Neutrophil (primary cell): ENCODE results near the gene TRDN.

ENCODE experiments used
- H3K27ac ChIP-seq: fragments of 200-600 bp; sonication (generic); 2 replicates; pipeline ENCODE4 v1.5.1; 2016; ENCODE audit warnings: mild to moderate bottlenecking, moderate library complexity
- H3K27me3 ChIP-seq: fragments of 200-600 bp; sonication (generic); 2 replicates; pipeline ENCODE4 v1.6.0; 2016; ENCODE audit warnings: mild to moderate bottlenecking
- H3K36me3 ChIP-seq: fragments of 200-600 bp; sonication (generic); 2 replicates; pipeline ENCODE4 v1.5.1; 2017
- H3K4me1 ChIP-seq, 2 experiments: fragments of 200-600 bp in 1 of 2; sonication (generic) in 1 of 2; 1 replicate in 1 of 2; 2 replicates in 1 of 2; pipeline versions ENCODE4 v1.5.1 to v1.6.1; 2013 to 2016; ENCODE audit warnings: low read depth in 1 of 2, low read length in 1 of 2, mild to moderate bottlenecking in 1 of 2, moderate library complexity in 1 of 2; ENCODE audit not compliant: control insufficient read depth in 1 of 2, insufficient read depth in 1 of 2
- H3K4me3 ChIP-seq, 2 experiments: fragments of 200-600 bp in 1 of 2; sonication (generic) in 1 of 2; 1 replicate in 1 of 2; 2 replicates in 1 of 2; pipeline ENCODE4 v1.5.1; 2013 to 2016; ENCODE audit warnings: low read depth in 1 of 2, low read length in 1 of 2, mild to moderate bottlenecking in 1 of 2, moderate library complexity in 1 of 2
- H3K9me3 ChIP-seq: fragments of 200-600 bp; sonication (generic); 2 replicates; pipeline ENCODE4 v1.5.1; 2016
- TF ChIP-seq, protein P1 (sequence below): fragments of 200-600 bp; sonication (generic); IDR thresholded peaks from 2 replicates; pipeline ENCODE4 v1.5.1; 2016; ENCODE audit warnings: antibody characterized with exemption

TRDN gene

DNA sequence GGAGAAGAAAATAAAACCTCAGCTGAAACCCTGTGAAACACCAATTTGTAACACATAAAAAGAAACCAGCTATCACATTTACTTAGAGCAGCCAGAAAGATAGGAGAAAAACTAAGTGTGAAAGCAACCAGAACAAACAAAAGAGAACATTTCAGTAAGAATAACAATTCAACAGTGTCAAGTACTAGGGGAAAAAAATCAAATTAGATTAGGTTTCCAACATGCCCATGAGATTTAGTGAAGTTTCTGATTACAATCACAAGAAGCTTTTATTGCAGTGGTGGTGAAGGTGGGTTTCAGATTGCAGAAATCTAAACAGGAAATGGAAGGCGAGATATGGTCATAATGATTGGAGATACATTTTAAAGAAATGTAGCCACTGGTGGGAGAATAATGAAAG, 22.1 kb upstream of the TRDN start:
- Histone ChIP-seq H3K4me1 (no peaks in the 10 kb centered on the region), H3K9me3 (no peaks in the 10 kb centered on the region), H3K4me3 (no peak overlapping the region), H3K36me3 (no peaks in the 10 kb centered on the region), H3K27me3 (no peaks in the 10 kb centered on the region), H3K27ac (no peak overlapping the region)
- TF ChIP-seq, protein P1, sequence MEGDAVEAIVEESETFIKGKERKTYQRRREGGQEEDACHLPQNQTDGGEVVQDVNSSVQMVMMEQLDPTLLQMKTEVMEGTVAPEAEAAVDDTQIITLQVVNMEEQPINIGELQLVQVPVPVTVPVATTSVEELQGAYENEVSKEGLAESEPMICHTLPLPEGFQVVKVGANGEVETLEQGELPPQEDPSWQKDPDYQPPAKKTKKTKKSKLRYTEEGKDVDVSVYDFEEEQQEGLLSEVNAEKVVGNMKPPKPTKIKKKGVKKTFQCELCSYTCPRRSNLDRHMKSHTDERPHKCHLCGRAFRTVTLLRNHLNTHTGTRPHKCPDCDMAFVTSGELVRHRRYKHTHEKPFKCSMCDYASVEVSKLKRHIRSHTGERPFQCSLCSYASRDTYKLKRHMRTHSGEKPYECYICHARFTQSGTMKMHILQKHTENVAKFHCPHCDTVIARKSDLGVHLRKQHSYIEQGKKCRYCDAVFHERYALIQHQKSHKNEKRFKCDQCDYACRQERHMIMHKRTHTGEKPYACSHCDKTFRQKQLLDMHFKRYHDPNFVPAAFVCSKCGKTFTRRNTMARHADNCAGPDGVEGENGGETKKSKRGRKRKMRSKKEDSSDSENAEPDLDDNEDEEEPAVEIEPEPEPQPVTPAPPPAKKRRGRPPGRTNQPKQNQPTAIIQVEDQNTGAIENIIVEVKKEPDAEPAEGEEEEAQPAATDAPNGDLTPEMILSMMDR, result no peak

DNA sequence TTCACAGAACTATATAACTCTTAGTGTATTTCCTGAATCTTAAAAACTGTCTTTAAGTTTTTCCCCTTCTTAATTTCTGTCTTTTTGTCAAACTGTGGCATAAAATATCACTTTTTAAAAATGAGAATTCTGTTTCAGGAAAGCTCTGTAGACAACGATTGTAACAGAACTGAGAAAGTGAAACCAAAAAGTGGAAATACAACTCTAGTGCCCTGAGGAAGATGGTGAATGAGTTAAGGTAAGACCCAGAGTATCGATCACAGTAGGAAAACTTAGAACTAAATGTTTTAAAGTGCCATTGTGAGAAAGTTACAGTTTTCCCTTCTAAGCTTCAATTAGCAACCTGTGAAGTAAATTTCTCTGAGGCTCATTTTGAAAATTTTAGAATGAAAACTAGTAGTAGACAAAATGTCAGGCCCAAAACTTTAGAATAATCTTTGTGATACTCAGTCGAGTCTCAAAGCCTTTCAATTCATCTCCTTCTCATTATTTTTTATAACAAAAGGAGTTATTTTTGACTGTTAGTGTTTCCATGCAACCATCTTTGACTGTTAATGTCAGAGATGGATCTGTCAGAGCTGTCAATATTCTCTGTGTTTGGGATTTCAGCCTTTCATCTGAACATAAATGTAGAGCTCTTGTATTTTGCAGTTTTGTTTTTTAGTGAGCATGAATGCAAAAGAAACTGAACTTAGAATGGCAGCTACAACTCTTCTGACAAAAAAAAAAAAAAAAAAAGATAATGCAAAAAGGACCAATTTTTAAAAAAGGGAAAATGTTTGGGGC, 19.0 kb upstream of the TRDN start:
- TF ChIP-seq, protein P1, result no peak
- Histone ChIP-seq H3K27me3 (no peaks in the 10 kb centered on the region), H3K36me3 (no peaks in the 10 kb centered on the region), H3K9me3 (no peaks in the 10 kb centered on the region), H3K4me1 (no peaks in the 10 kb centered on the region), H3K27ac (no peak overlapping the region), H3K4me3 (no peak overlapping the region)

DNA sequence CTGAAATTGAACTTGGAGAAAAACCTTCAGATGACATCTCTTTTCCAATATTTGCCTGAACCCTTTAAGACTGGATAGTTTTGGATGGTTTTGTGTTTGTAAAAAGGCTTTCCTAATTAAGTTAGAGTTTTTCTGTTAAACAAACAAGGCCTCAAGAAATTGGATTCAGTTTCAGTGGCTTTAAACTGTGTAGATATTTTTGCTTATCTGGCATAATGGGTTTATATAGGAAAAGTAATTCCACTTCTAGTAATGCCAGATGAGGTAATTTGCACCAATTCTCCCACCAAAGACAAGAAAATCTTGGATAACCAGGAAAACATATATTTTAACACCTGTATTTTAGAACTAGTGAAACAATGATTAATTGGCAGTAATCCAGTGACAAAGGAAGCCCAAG, 12.0 kb upstream of the TRDN start:
- TF ChIP-seq, protein P1, result no peak
- H3K27me3 ChIP-seq, result no peaks in the 10 kb centered on the region
- no peak overlapping the region for H3K27ac ChIP-seq
- no peak overlapping the region for H3K4me3 ChIP-seq
- no peaks in the 10 kb centered on the region for H3K36me3 ChIP-seq
- no peaks in the 10 kb centered on the region for H3K4me1 ChIP-seq
- H3K9me3 ChIP-seq, result no peaks in the 10 kb centered on the region

DNA sequence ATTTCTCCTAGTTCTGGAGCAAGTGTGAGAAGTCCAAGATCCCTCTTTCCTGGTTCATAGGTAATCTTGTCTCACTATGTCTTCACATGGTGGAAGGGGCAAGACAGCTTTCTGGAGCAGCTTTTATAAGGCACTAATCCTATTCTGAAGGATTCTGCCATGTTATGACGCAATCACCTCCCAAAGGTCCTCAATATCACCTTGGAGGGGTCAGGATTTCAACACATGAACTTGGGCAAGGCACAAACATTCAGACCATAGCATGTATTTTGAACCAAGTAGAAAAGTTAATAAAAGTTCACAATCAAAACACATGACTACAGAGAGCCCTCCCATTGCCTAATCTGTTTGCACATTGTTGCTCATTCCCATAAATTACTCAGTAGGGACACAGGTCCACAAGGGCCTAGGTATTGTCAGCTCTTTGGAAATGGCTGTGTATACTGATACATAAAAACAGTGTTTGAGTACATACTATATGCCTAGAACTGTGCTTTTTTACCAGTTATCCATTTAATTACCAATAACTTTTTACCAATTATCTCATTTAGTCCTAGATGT, 11.3 kb upstream of the TRDN start:
- Histone ChIP-seq H3K36me3 (no peaks in the 10 kb centered on the region), H3K9me3 (no peaks in the 10 kb centered on the region), H3K4me3 (no peak overlapping the region), H3K27ac (no peak overlapping the region), H3K27me3 (no peaks in the 10 kb centered on the region), H3K4me1 (no peaks in the 10 kb centered on the region)
- TF ChIP-seq, protein P1, result no peak

DNA sequence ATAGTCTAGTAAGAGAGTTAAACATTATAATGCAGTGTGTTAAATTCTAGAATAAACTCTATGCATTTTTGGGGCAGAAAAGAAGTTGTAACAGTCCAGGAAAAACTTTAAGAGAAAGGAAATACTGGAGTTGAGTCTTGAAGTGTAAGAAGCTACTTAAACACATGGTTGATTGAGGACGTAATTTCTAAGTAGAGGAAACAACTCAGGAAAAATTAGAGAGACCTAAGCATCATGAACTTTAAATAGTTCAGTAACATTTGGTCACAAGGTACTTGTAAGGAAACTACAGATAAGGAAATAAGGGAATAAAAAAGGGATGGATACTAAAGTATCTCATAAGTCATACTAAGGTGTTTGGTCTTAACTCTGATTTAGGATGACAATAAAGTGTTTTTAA, 4.7 kb upstream of the TRDN start:
- Histone ChIP-seq H3K4me3 (no peak overlapping the region), H3K27ac (no peak overlapping the region), H3K36me3 (no peaks in the 10 kb centered on the region), H3K9me3 (no peaks in the 10 kb centered on the region), H3K4me1 (no peaks in the 10 kb centered on the region), H3K27me3 (no peaks in the 10 kb centered on the region)
- TF ChIP-seq, protein P1, result no peak
